HFFc6 (cell line): ENCODE measurements around the gene ZNF618. TPM values are rescaled to one million over a fixed set of nuclear protein-coding genes. Genes with fewer than 3 reads are reported as not detected.

Experiments used
- DNase-seq: peaks from one replicate; pipeline ENCODE4 v3.0.0-alpha.2; 2018
- H3K27ac Mint-ChIP-seq: 2 replicates; pipeline ENCODE4 v1.8.0; 2020; ENCODE audit warnings: mild to moderate bottlenecking, mixed read lengths
- H3K27me3 Mint-ChIP-seq: 2 replicates; pipeline ENCODE4 v1.8.0; 2021; ENCODE audit warnings: mild to moderate bottlenecking, moderate library complexity, mixed read lengths; ENCODE audit not compliant: insufficient read depth
- H3K36me3 Mint-ChIP-seq: 2 replicates; pipeline ENCODE4 v1.8.0; 2021; ENCODE audit warnings: low read depth, mixed read lengths
- H3K4me1 Mint-ChIP-seq: 2 replicates; pipeline ENCODE4 v1.8.0; 2020; ENCODE audit warnings: low read depth, mixed read lengths
- H3K4me3 Mint-ChIP-seq: 2 replicates; pipeline ENCODE4 v1.8.0; 2020; ENCODE audit warnings: mild to moderate bottlenecking, moderate library complexity, mixed read lengths
- H3K9me3 Mint-ChIP-seq: 2 replicates; pipeline ENCODE4 v1.8.0; 2020; ENCODE audit warnings: mild to moderate bottlenecking, mixed read lengths
- total RNA-seq, 6 experiments: library from RNA; stranded (reverse); fragmentation: NEBNext Ultra II Directional; extraction: Animal tissue kit (Norgen Biotek cat#: 25700); gene quantifications; 2 replicates in 1 of 6; 3 replicates in 5 of 6; pipeline ENCODE4 v1.2.3, GENCODE V29; 2021
- TF ChIP-seq, protein P1 (sequence below): fragments of 200-600 bp; sonication (generic); IDR thresholded peaks from 2 replicates; pipeline ENCODE4 v1.5.0; 2021; ENCODE audit warnings: antibody characterized with exemption, mild to moderate bottlenecking

The ZNF618 gene
- total RNA-seq, 6 experiments from 2014 or later, result 9.4 to 13.6 (median 11.5) TPM

DNA sequence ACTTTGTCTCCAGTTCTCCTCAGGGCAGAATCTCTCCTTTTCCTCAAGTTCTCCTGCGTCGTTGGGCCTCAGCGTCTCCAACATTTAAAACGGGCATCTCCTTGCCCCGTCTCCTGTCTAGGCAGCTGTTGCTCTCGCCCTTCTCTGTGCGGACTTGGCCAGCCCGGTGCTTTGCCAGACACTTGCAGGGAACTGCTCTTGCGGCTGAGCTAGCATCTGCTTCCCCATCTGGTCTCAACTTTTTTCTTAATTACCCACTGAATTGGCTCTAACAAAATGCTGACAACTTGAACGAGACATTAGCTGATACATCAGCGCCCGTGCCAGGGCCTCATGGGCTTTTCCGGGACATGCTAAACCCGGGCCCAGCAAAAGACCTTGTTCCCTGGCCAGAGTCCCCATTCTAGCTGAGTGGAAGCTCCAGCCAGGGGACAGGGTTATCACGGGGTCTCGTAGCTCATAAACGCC lies 25.1 kb downstream of the ZNF618 start:
- DNase-seq, result no peak
- H3K36me3 Mint-ChIP-seq, result peaks cover 18% of the 10 kb centered on the region
- no peaks in the 10 kb centered on the region; the same call in 1 of the 2 replicates for H3K27me3 Mint-ChIP-seq
- TF ChIP-seq, protein P1, sequence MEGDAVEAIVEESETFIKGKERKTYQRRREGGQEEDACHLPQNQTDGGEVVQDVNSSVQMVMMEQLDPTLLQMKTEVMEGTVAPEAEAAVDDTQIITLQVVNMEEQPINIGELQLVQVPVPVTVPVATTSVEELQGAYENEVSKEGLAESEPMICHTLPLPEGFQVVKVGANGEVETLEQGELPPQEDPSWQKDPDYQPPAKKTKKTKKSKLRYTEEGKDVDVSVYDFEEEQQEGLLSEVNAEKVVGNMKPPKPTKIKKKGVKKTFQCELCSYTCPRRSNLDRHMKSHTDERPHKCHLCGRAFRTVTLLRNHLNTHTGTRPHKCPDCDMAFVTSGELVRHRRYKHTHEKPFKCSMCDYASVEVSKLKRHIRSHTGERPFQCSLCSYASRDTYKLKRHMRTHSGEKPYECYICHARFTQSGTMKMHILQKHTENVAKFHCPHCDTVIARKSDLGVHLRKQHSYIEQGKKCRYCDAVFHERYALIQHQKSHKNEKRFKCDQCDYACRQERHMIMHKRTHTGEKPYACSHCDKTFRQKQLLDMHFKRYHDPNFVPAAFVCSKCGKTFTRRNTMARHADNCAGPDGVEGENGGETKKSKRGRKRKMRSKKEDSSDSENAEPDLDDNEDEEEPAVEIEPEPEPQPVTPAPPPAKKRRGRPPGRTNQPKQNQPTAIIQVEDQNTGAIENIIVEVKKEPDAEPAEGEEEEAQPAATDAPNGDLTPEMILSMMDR, result no peak
- no peaks in the 10 kb centered on the region; the same call in 1 of the 2 replicates for H3K9me3 Mint-ChIP-seq
- no peak overlapping the region; the same call in 1 of the 2 replicates for H3K27ac Mint-ChIP-seq
- no peak overlapping the region for H3K4me3 Mint-ChIP-seq
- peaks cover 34% of the 10 kb centered on the region for H3K4me1 Mint-ChIP-seq

DNA sequence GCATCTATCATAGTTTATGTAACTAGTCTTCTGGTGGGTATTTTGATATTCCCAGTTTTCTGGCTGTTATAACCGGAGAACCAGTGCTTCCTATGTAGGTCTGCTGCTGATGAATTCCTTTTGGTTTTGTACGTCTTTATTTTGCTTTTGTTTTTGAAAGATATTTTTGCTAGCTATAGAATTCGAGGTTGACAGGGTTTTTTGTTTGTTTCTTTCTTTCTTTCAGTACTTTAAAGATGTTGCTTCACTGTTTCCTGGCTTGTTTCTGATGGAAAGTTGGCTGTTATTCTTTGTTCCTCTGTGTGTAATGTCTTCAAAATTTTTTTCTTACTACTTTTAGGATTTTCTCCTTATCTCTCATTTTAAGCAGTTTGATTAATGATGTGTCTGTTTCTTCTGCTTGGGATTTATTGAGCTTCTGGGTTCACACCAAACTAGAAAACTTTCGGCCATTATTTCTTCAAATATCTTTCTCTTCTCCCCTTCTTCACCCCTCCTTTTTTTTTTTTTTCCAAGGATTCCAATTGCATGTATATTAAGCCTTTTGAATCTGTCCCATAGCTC lies 27.5 kb downstream of the ZNF618 start:
- Mint-ChIP-seq H3K4me1 (peaks cover 36% of the 10 kb centered on the region), H3K27ac (no peak overlapping the region), H3K27me3 (no peaks in the 10 kb centered on the region; the same call in 1 of the 2 replicates), H3K36me3 (peaks cover 22% of the 10 kb centered on the region), H3K9me3 (no peaks in the 10 kb centered on the region; the same call in 1 of the 2 replicates), H3K4me3 (no peak overlapping the region)
- no peak for DNase-seq
- TF ChIP-seq, protein P1, result no peak

DNA sequence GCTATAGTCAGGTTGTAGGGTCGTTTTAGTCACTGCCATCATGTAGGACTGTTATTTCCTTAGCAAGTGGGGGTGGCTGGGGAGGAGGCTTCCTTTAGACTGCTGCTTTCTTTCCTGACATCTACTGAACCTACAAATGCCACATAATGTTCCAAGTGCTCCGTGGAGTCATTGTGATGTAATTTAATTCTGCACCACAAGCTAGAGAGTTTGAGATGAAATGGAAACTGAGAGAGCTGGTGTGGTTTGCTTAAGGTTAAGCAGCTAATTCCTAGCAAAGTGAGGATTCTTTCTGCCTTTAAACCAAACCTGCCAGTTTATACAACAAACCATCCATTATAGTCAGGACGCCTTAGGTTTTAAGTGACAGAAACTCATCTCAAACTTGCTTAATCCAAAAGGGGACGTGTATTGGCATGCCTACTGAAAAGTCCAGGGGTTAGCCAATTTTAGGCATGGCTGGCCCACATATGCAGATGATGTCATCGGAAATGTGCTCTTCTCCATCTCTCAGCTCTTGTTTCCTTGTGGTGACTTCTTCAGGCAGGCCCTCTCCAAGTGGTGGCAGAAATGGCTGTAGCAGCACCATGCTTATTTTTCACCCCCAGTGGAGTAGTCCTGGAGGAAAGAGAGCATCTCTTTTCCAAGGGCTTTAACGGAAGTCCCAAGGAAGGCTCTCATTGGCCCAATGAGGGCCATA lies 30.5 kb downstream of the ZNF618 start:
- Mint-ChIP-seq H3K27ac (peak overlapping the region; percentile 14; the same call in 1 of the 2 replicates), H3K9me3 (no peaks in the 10 kb centered on the region; the same call in 1 of the 2 replicates), H3K27me3 (peaks cover 2% of the 10 kb centered on the region), H3K36me3 (peaks cover 16% of the 10 kb centered on the region), H3K4me1 (peaks cover 42% of the 10 kb centered on the region), H3K4me3 (no peak overlapping the region)
- no peak for DNase-seq
- TF ChIP-seq, protein P1, result no peak

DNA sequence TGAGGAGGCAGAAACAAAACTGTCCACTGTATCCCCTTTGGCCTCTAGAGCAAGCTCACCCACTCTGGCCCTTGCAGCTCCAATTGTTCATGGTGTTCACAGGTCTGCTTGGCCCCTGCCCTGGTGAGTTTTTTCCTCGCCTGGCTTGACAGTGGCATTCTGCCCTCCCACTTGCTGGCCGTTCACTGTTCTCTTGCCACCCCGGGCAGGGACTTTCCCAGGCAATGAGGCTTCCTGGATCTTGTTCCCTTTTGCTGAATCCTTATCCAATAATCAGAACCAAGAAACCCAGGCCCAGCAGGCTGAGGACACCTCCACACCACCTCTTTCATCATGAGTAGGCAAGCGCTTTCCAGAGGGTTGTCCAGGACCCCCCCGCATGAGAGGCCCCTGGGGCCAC lies 31.2 kb downstream of the ZNF618 start:
- TF ChIP-seq, protein P1, result no peak
- Mint-ChIP-seq H3K27ac (no peak overlapping the region), H3K4me1 (peaks cover 38% of the 10 kb centered on the region), H3K27me3 (peaks cover 4% of the 10 kb centered on the region), H3K9me3 (no peaks in the 10 kb centered on the region; the same call in 1 of the 2 replicates), H3K4me3 (no peak overlapping the region), H3K36me3 (peaks cover 16% of the 10 kb centered on the region)
- no peak for DNase-seq

DNA sequence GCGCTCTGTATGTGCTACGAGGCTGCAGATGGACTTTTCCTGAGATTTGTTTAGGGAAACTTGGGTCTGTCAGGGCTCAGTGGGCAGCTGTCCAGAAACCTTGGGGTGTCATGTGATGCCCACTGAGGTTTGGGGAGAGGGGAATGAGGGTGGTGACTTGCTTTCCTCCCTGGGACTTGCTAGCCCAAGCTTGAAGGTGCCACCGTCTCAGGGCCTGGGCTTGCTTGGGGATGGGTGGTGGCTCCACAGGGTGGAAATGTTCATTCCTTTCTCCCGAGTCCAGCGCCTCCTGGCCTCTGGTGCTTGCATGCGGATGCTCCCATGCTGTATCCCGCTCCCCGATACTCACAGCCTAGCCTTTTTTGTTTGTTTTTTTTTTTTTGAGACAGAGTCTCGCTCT lies 33.3 kb downstream of the ZNF618 start:
- TF ChIP-seq, protein P1, result no peak
- peaks cover 4% of the 10 kb centered on the region; the same call in 1 of the 2 replicates for H3K27me3 Mint-ChIP-seq
- peaks cover 31% of the 10 kb centered on the region for H3K4me1 Mint-ChIP-seq
- H3K27ac Mint-ChIP-seq, result no peak overlapping the region
- H3K36me3 Mint-ChIP-seq, result 0 out of 2 replicates have a peak, but pooled peaks cover 4% of the 10 kb centered on the region
- no peaks in the 10 kb centered on the region for H3K9me3 Mint-ChIP-seq
- H3K4me3 Mint-ChIP-seq, result no peak overlapping the region
- no peak for DNase-seq
